ENCODE data around the gene CBY2. TPM values are rescaled to one million over a fixed set of nuclear protein-coding genes. Genes with fewer than 3 reads are reported as not detected.

The CBY2 gene
- total RNA-seq, 2 experiments from 2014 or later: not detected

GRCh38 chr13:45732916-45733315 is 30.8 kb downstream of the CBY2 start:
- POLR2A ChIA-PET: no interaction called here
- no peaks in the 10 kb centered on the region for H3K4me1 ChIP-seq (ENCODE audit: insufficient read depth, low read length)
- no peak overlapping the region for H3K4me3 Mint-ChIP-seq
- no peak overlapping the region for H3K27ac Mint-ChIP-seq
- no peak for TF ChIP-seq CTCF (IDR thresholded peaks at IDR 0.05)
- no peaks in the 10 kb centered on the region for H3K27me3 ChIP-seq (ENCODE audit: control insufficient read depth in 1 of 2, insufficient read depth in 2 of 2, low read length in 2 of 2)
- CTCF ChIA-PET: no interaction called here
- H3K9me3 Mint-ChIP-seq: no peaks in the 10 kb centered on the region
- H3K4me1 Mint-ChIP-seq (ENCODE audit: low read depth): no peaks in the 10 kb centered on the region
- DNase-seq: no peak
- H3K4me3 ChIP-seq (ENCODE audit: low read length): no peak overlapping the region
- H3K9me3 ChIP-seq (ENCODE audit: control insufficient read depth in 1 of 2, insufficient read depth in 1 of 2, low read length in 2 of 2): no peaks in the 10 kb centered on the region
- ATAC-seq (ENCODE audit: poor library complexity): no peak
- H3K27ac ChIP-seq (ENCODE audit: low read depth in 1 of 2, low read length in 2 of 2): no peak overlapping the region
- no peaks in the 10 kb centered on the region for H3K27me3 Mint-ChIP-seq
- no peaks in the 10 kb centered on the region for H3K36me3 ChIP-seq (ENCODE audit: insufficient read depth, low read length)
- H3K36me3 Mint-ChIP-seq (ENCODE audit: low read depth): no peaks in the 10 kb centered on the region
- intact Hi-C loops (cut with DNase I, micrococcal nuclease): no loop called here

DNA sequence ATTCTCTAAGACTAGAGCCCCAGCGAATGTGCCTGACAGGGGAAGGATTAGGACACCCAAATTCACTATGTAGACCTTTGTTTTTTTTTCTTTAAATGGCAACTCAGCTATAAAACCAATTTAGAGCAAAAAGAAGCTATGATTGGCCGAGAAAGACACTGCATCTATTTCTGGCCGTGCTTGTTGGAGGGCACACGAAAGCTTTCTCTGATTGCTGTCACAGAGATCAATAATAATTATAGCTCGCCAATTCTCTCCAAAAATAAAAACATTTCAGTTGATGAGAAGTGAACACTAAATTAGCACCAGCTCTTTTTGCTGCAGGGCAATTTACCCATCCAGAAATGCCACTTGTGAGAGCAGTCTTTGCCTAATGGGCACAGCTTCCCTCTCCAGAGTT is 31.2 kb downstream of the CBY2 start:
- Histone ChIP-seq H3K27me3 (ENCODE audit: control insufficient read depth in 1 of 2, insufficient read depth in 2 of 2, low read length in 2 of 2) (no peaks in the 10 kb centered on the region), H3K9me3 (ENCODE audit: control insufficient read depth in 1 of 2, insufficient read depth in 1 of 2, low read length in 2 of 2) (no peaks in the 10 kb centered on the region), H3K4me1 (ENCODE audit: insufficient read depth, low read length) (no peaks in the 10 kb centered on the region), H3K27ac (ENCODE audit: low read depth in 1 of 2, low read length in 2 of 2) (no peak overlapping the region), H3K36me3 (ENCODE audit: insufficient read depth, low read length) (no peaks in the 10 kb centered on the region), H3K4me3 (ENCODE audit: low read length) (no peak overlapping the region)
- POLR2A ChIA-PET: no interaction called here
- DNase-seq (no peak), ATAC-seq (ENCODE audit: poor library complexity) (no peak)
- Mint-ChIP-seq H3K9me3 (no peaks in the 10 kb centered on the region), H3K4me1 (ENCODE audit: low read depth) (no peaks in the 10 kb centered on the region), H3K27ac (no peak overlapping the region), H3K27me3 (no peaks in the 10 kb centered on the region), H3K36me3 (ENCODE audit: low read depth) (no peaks in the 10 kb centered on the region), H3K4me3 (no peak overlapping the region)
- intact Hi-C loops (cut with DNase I, micrococcal nuclease): no loop called here
- CTCF ChIA-PET: no interaction called here
- TF ChIP-seq CTCF (IDR thresholded peaks at IDR 0.05): no peak

GRCh38 chr13:45737571-45738017 is 35.5 kb downstream of the CBY2 start:
- no peak overlapping the region for H3K4me3 Mint-ChIP-seq
- H3K27me3 Mint-ChIP-seq: no peaks in the 10 kb centered on the region
- no peak for TF ChIP-seq CTCF (IDR thresholded peaks at IDR 0.05)
- Histone ChIP-seq H3K4me3 (ENCODE audit: low read length) (no peak overlapping the region), H3K27me3 (ENCODE audit: control insufficient read depth in 1 of 2, insufficient read depth in 2 of 2, low read length in 2 of 2) (no peaks in the 10 kb centered on the region), H3K36me3 (ENCODE audit: insufficient read depth, low read length) (no peaks in the 10 kb centered on the region), H3K9me3 (ENCODE audit: control insufficient read depth in 1 of 2, insufficient read depth in 1 of 2, low read length in 2 of 2) (no peaks in the 10 kb centered on the region), H3K27ac (ENCODE audit: low read depth in 1 of 2, low read length in 2 of 2) (no peak overlapping the region), H3K4me1 (ENCODE audit: insufficient read depth, low read length) (no peaks in the 10 kb centered on the region)
- ChIA-PET POLR2A (no interaction called here), CTCF (no interaction called here)
- H3K27ac Mint-ChIP-seq: no peak overlapping the region
- no peak for DNase-seq
- H3K9me3 Mint-ChIP-seq: no peaks in the 10 kb centered on the region
- no peak for ATAC-seq (ENCODE audit: poor library complexity)
- H3K4me1 Mint-ChIP-seq (ENCODE audit: low read depth): no peaks in the 10 kb centered on the region
- intact Hi-C loops (cut with DNase I, micrococcal nuclease): no loop called here
- no peaks in the 10 kb centered on the region for H3K36me3 Mint-ChIP-seq (ENCODE audit: low read depth)
